Stimulated activated CD4-positive, alpha-beta T cell treated with anti-CD3 and anti-CD28 coated beads, Interleukin-15, amount 100 ng/mL, for 48 hours (primary cell): ENCODE measurements around the gene HDAC9.
"Not testable (repeated sequence)": the region's sequence is repeated elsewhere in the genome, so short reads cannot be mapped to it uniquely, and the experiment has no call there.

Experiments used
- DNase-seq, 2 donors: peaks; one replicate each; pipeline ENCODE4 v3.0.0-alpha.2; 2020; ENCODE audit warnings: low read depth in 2 of 2

HDAC9 gene

DNA sequence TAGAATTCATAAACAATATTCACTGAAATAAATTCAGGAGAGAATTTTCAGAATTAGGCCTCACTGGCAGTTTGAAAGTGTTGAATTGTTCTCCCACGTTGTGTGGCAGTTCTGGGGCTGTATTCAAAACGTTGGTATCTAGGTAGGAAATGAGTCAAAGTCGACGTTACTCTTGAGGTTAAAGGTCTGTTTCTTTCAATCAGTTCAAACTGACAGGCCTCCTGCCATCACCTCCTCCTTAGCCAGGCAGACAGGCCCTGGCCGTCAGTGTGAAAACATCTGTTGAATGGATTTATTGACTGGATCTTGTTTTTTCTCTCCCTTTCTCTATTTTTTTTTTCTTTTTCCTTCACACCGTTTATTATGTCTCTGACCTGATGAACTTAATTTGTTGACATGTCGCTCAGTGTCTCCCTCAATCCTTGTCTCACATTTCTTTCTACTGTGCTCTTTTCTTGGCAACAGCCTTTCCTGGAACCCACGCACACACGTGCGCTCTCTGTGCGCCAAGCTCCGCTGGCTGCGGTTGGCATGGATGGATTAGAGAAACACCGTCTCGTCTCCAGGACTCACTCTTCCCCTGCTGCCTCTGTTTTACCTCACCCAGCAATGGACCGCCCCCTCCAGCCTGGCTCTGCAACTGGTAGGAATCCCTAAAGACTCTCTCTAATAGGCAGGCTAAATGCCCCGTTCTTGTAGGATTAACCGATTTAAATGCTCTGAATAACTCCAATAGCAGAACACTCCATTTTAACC, 231.7 kb downstream of the HDAC9 start:
- no peak for DNase-seq

DNA sequence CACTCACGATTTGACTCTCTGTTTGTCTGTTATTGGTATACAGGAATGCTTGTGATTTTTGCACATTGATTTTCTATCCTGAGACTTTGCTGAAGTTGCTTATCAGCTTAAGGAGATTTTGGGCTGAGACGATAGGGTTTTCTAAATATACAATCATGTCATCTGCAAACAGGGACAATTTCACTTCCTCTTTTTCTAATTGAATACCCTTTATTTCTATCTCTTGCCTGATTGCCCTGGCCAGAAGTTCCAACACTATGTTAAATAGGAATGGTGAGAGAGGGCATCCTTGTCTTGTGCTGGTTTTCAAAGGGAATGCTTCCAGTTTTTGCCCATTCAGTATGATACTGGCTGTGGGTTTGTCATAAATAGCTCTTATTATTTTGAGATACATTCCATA, 240.5 kb downstream of the HDAC9 start:
- DNase-seq = not testable (repeated sequence)

DNA sequence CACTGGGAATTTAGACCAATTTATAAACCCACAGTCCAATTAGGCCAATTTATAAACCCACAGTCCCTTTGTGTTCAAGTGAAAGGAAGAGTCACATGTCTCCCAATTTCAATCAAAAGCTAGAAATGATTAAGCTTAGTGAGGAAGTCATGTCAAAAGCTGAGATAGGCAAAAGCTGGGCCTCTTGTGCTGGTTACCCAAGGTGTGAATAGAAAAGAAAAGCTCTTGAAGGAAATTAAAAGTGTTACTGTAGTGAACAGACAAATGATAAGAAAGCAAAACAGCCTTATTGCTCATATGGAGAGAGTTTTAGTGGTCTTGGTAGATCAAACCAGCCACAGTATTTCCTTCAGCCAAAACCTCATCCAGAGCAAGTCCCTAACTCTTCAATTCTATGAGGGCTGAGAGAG, 245.0 kb downstream of the HDAC9 start:
- DNase-seq = no peak

DNA sequence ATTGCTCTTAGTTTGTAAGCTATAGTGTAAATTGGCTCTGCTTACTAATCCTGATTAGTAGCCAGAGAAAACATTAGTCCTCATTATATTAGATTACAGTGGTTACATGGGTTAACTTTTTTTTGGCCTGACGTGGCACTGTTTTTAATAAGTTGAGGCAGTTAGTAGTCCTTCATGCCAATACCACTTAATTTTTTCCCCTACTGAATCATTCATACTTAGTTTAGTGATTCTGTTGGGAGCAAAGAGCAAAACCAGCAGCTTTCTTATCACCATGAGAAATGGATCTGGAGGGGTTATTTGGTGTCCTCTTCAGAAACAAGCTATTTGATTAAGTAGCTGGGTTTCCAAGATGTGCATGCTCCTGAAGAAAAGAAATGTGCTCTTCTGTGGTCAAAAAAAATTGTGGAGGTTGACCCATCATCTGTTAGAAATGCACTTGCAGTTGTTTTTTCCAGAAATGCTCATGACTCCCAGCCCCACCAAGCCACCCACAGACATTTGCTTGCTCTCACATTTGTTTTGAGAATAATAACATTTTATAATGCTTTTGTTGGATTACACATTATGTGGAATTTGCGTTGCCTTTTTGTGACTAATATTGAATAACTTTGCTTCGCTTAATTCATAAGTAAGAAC, 258.5 kb downstream of the HDAC9 start:
- no peak for DNase-seq

DNA sequence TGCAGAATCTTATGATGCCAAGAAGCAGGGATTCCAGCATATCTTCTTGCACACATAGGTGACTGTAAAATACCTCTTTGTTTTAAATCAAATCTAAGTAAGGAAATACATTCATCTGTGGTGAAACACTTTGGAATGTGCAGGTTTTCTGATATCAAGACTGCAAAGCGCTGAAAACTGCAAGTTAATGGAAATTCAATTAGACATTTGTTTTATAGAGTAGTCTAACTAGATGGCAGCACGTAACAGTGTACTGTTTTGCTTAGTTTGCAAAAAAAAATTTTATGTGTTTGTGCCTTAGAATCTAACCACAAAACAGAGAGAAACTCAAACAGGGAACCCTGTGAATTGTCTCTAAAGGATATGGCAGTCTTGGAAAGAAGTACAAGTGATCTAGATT, 259.2 kb downstream of the HDAC9 start:
- no peak for DNase-seq

DNA sequence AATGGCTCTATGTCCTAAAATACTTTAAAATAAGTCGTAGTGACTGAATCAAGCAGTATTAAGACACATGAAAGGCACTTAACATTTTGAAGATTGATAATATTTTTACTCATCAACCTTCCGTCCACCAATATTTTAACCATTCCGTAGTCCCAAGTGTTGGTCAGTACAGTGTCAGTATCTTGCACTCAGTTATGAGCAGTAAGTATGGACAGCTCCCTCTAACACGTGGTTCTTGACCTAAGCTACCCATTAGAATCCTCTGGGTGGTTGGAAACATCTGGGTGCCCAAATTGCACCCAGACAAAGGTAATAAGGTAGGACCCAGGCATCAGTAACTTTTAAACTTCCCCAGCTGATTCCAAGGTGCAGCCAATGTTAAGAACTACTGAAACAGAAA, 260.2 kb downstream of the HDAC9 start:
- DNase-seq = no peak

DNA sequence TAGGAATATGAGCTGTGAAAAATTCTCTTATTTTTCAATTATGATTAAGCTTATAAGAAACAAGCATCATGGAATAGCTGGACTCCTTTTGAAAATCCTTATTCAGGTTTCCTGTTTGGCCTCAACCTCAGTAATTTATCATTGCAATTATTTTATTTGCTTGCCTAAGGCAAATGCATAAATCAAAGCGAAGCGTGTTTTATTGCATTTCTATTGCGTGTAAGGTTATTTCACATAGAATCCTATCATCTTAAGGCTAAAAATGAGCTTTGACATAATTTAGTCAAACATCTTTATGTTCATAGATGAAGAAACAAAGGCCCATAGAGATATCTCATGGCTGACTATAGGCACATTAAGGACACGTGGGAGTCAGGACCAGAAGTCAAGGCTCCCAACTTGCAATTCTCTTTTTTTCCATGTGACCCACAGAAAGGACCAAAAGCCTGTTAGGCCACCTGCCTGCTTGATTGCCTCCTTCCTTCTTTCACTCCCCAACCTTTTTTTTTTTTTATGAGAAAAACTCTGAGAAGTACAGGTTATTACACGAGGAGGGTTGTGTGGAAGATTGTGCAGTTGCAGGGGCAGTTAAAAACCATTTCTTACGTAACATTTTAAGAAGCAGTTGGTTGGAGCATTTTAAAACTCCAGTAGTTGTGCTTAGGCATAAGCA, 261.0 kb downstream of the HDAC9 start:
- no peak for DNase-seq

DNA sequence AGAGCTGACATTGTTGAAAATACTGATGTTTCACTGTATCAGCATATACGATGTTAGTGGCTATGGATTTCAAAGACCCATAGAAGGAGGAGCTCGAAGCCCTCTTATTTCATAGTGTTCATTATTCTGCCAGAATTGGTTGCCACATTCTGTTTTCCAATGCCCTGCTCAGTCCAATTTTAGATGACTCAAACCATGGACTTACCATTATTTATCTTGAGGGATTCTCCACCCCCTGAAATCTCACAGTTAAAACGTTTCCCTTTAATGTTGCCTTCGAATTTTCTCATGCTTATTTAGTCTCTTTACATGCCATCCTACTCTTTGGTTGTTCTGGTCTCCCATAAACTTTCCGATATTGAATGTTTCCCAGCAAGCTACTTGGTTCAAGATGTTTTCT, 264.5 kb downstream of the HDAC9 start:
- DNase-seq = no peak

DNA sequence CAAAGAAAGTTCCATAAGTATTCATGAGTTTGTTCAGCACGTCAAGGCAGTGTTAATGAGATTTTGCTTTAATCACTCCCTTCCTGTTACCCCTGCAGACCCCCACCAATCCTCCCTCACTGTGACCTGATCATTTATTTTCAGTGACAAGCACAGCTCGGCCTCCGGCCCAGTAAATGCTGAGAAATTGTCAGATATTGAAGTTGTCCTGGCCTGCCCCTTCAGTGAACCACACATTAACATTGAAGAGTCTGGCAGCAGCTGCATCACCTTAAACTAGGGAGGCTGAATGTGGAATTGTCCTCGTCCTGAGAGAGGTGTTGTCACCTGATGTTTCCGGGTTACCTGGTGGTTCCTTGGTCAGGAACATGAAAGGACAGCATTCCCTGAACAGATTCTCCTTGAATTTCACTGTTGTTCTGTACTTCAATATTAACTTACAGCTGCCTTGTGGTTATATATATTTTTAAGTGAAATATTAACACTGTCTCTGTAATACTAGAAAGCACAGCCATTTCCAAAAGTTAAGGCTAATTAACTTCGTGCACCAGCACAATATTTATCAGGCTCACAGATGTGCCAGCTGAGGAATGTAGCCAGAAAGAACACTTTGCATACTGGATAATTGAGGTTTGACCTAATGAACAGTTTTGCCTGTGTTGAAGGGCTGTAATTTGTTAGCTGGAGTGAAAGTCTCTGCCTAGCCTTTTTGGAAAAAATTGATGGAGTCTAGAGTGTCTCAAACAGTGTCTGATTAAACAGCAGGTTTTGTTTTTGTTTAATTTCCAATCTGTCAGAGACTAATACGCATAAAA, 265.3 kb downstream of the HDAC9 start:
- no peak for DNase-seq

DNA sequence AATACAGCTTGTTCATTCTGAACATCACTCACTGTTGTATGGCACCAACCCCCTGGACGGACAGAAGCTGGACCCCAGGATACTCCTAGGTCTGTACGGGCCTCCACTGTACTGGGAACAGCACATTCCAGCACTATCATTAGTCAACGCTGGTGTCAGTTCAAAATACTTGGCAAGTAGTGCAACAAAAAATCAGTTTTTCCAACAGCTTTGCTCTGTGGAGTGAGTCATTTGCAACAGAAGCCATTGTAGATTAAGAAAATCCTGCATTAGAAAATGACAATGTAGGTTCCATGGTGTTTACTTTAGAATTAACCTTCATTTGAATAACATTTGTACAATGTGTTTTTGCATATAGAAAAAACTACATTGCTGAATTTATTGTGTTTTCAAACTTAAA, 266.6 kb downstream of the HDAC9 start:
- DNase-seq = no peak

DNA sequence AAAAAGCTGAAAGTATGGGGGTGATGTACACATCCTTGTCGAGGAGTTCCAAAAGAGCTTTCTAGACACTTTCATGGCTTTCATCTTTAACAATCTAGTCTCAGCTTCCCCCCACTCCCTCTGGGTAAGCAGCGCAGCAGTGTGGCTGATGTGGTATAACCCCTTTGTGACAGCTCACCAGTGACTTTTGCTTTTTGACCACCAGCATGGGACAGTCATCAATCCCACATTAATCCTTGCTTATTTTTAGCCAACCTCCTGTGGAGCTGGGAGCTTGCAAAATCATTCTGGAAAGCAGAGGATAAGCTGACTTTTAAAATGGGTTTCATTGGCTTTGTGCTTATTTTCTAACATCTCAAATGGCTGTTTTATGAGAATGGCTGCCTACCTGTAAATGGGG, 272.7 kb downstream of the HDAC9 start:
- no peak for DNase-seq

DNA sequence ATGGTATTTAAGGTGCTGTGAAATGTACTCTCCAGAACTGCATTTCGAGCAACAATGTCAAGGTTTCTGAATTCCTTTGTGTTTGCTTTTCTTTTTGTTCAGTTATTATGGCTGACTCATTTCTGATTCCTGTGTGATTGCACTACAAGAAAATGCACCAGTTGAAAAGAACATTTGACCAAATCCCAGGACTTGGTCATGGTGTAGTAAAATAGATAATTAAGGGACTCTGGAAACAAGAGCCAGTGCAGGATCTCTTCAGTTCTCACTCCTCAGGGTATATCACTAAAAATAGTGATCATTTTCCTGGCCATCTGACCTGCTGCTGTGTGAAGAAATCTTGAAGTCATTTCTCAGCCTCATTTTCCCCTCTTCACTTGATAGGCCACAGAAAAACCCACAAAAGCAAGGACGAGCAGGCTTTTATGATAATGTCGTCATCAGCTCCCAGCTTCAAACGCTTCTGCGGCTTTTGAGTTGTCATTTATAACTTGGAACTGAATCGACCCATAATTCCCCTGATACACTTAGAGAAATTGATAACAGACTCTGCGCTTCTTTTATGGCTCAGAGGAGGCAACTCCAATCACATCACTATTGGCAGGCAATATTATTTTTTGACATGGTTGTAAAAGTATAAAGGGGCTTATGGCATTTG, 274.7 kb downstream of the HDAC9 start:
- DNase-seq = no peak

DNA sequence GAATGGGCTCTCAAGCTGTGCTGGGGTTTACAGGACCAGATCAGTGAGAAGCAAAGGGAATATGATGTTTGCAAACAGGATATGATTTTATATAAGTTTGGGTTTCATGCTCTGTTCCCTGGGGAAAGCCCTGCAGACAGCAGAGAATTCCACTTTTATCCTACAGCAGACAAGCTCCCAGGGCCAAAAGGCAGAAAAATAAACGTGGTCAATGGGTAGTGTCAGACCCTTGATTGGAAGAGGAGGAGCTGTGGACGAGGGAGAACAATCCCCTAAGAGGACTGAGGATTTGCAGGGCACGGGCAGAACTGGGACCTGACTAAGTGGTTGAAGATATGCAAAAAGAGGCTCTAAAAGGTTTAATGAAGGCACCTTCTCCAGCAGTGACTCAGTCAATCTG, 275.3 kb downstream of the HDAC9 start:
- no peak for DNase-seq

DNA sequence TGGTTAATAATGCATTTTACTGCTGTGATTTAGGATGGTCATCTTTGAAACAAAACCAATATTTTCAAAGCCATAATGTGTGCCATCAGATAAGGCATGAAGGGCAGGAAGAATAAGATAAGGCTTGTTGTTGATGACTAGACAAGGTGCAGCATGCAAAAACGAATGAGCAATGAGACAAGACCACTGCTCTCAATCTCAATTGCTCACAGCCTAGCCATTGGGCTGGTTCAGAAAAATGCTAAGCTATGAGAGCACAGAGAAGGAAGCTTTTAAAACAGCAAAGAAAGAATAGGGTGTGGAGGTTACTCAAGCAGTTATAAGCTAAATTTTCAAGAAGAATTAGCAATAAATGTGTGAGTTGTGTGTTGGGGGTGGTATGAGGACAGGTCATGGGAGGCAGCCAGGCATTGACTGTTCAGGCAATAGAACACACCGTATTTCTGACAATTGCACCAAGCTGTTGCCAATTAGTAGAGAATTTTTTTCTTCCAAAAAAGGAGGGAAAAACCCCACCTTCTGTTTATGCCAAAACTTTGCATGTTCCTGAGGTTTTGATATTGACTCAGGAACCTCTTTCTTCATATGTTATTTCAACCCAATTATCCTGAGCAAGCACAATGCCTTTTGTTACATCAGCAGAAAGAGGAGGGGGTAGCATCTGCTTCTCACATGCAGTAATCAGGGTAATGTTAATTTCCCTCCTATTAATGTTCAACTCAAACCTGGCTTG, 276.5 kb downstream of the HDAC9 start:
- DNase-seq = no peak

DNA sequence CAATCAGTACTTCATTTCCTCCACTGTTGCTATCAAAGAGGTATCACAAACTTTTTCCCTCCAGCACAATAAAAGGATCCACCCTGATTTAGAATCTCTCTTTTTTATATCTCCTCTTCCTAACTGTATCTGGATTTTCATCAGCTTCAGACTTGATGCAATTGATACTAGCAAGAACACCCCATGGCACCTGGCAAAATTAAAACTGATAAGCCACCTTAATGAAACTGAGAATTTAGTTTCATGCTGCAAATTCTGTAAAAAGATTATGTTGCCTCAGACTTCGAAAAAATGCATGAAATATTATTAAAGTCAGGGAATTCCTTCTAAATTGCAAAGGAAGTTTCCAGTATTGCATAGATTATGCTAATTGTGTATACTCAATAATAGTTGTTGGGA, 277.0 kb downstream of the HDAC9 start:
- no peak for DNase-seq

DNA sequence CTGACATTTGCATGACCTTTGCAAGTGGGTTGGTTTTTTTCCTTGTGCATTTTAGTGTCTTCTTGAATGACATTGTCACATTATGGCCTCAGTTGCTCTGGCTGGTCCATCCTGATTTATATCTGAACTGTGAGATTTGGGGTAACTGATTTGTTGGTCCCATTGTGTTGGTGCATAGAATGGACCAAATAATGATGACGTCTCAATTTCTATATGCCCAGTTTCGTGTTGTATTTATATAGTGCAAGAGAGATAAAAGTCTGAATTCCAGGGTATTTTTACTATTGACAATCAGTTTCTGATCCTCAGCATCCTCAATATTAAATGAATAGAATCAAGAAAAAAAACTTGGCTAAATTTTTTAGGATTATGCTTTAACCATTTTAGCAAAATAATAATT, 281.8 kb downstream of the HDAC9 start:
- DNase-seq = no peak

DNA sequence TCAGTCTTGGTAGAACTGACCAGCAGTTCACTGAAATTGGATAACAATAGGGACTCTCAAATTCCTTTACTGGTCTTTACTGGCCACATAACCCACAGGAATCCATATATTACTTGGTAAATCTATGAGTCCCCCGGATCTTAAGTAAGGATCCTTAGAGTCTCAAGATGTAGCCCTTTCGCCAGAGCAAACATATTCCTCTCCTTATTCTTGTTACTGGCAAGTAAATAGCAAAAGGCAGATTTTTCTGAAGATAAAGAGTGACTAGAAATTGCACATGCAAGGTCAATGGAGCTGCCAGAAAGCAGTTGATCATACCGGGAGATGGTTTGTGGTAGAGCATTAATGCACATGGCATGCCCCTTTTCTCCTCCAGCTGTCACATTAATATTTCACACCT, 283.0 kb downstream of the HDAC9 start:
- DNase-seq = no peak

DNA sequence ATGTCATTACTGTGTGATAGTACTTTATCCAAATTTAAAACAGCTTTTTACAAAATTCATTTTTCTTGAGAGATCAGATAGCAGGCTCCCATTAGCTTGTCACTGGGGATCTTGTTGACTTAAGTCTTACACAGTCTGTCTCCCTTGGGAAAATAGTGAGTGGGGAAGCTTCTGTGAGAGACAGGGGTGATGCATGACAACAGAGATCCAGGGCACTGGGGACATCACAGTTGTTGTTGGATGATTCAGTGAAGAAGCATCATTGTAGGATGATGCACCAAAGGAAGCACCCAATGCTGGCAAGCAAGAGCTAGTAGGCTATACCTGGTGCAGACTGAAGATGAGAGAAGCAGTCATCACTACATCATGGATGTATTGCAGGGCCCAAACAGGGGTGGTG, 284.7 kb downstream of the HDAC9 start:
- no peak for DNase-seq

DNA sequence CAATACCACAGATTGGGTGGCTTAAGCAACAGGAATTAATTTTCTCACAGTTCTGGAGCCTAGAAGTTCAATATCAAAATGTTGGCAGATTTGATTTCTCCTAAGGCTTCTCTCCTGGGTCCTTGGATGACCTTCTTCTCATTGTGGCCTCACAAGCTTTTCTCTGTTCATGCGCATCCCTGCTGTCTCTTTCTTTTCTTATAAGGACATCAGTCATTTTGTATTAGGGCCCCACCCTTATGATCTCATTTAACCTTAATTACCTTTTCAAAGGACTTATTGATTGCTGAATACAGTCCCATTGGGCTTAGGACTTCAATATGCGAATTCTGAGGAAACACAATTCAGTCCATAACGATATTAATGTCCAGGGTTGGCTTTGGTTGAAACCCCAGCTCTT, 285.4 kb downstream of the HDAC9 start:
- DNase-seq = no peak

DNA sequence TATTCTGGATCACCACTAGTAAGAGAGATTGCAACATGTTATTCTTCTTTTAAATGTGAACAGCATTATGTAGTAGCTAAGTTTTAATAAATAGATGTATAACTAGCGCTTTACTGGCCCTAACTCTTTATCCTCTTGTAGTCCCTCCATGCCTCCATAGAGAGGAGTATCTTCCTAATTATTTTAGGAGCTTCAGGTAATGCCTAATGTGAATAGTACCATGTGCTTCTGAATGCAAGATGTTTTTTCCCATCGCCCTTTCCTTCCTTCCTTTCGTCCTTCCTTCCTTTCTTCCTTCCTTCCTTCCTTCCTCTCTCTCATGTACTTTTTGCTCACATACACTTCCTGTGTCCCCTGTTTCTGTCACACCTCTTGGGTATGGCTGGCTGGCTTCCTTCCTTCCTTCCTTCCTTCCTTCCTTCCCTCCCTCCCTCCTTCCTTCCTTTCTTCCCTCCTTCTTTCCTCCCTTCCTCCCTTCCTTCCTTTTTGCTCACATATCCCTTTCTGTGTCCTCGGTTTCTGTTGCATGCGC, 290.7 kb downstream of the HDAC9 start:
- no peak for DNase-seq

DNA sequence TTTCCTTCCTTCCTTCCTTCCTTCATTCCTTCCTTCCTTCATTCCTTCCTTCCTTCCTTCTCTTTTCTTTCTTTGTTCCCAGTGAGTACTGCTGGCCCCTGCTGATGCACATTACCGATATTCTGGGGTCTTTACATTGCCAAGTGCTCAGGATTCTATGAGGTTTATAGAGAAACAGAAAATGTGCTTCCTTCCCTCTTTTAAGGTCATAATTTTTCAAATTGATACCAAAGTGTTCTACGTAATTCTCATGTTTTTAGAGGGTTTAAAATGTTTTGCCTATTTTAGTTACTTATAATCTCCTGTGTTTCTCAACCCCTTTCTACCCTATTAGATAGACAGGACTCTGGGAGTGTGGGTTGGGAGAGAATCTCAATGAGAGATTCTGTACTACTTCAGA, 291.2 kb downstream of the HDAC9 start:
- DNase-seq = no peak
